Ramos (cell line): Measurements from ENCODE around the gene OSBP.

Source experiments
- in situ Hi-C: fragments of 300-500 bp; cut with MboI; formaldehyde crosslinking; loops from one replicate; pipeline ENCODE4 v1.14.3; 2022; ENCODE audit warnings: low sequenced_read_pairs; ENCODE audit not compliant: unreplicated experiment

The OSBP gene

DNA sequence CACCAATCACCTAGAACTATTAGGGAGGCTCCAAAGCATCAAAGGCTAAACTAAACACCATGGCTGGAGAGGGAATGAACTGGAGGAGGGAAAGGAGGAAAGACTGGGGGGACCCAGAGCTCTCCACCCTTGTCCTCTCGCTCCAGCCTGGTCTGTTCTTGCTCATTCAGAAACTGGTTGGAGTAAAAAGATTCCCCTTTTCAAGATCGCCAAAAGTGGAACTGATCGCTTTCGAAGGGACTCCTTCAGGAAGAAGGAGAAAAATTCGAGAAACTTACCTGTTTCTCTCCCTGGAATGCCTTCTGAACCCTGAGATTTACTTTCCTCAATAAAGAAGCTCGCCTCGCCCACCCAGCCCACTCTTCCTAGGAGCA is 57.3 kb downstream of the OSBP start:
- in situ Hi-C loops: loop anchor here (10.0 to 25.0 kb wide), 2 partner anchors 107 to 254 kb away; partner anchors contain the start of genes MRPL16 and PATL1

DNA sequence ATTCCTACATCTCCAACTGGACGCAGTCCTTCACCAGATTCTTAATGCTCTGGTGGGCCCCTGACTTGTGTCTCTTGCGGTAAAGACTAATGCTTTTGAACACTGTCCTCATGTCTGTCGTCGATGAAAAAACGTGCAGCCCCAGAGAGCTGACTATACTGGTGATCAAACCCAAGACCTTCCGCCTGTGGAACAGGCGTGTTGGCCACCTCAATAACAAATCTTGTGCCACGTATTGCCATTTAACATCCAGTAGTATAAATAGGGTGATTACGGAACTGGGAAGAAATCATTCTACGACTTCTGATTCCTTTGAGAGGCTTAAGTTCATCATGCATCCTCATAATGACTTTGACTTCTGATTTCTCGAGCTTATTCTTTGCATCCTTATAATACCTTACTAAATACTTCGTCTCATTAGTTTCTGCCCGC is 58.6 kb downstream of the OSBP start:
- in situ Hi-C loops: loop anchor here (10.0 to 25.0 kb wide), 2 partner anchors 108 to 255 kb away; partner anchors contain the start of genes MRPL16 and PATL1

DNA sequence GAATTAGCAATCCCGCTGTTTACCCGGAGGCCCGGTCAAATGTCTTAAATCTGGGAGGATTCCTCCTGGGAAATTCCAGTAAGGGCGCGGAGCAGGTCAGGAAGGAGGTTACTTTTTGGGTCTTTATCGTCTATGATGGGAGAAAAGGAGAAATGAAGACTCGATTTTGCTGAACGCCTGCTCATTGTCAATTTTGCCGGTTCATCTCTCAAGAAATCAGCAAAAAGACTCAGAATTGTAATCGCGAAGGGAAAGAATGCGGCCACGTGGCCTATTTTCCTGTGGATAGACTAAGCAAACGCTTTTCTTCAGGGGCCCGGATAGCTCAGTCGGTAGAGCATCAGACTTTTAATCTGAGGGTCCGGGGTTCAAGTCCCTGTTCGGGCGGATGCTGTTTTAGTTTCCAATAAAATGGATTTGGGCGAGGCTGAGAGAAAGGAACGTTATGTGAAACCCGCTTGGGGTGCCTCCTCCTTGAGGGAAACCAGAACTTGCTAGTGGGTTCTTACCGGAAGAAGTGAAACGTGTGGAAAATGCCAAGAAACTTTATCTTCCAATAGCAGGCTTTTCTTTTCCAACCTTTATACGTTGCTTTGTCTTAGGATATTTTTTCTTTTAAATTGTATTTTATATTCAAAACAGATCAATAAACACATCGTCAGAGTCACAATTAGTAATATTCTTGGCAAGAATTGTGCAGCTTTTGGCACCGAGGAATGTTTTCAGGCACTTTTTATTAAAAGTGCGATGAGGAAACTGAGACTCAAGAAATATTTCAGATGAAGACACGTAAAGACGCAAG is 59.3 kb downstream of the OSBP start:
- in situ Hi-C loops: loop anchor here (10.0 to 25.0 kb wide), 2 partner anchors 108 to 256 kb away; partner anchors contain the start of genes MRPL16 and PATL1

DNA sequence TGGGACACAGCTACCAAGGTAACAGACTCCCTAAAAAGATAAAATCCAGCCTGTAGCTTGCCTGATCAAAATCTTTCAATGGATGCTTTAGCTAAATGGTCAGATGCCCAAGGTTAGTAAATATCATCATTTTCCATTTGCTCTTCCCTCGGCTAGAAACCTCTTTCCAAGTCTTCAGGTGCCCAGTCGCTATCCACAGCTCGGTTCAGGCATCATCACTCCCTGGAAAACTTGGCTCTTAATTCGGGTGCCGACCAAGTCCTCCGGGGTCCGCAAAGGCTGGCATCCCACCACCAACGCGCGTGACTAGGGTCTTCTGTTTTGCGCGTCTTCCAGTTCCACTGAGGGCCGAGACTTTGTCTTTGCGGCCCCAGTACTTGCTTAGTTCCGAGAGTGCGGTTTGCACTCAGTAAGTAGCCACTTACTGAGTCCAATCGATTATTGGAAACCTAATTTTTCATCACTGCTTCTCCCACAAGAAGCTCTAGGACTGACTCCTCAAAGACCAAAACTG is 59.9 kb downstream of the OSBP start:
- in situ Hi-C loops: loop anchor here (10.0 to 25.0 kb wide), 2 partner anchors 109 to 257 kb away; partner anchors contain the start of genes MRPL16 and PATL1

DNA sequence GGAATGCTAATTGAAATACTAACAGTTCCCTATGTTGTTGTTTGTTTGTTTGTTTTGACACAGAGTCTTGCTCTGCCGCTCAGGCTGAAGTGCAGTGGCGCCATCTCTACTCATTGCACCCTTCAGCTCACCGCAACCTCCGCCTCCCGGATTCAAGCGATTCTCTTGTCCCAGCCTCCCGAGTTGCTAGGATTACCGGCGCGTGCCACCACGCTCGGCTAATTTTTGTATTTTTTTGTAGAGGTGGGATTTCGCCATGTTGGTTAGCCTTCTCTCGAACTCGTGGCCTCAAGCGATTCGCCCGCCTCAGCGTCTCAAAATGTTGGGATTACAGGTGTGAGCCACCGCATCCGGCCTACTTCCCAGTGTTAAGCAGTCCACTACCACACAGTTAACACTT is 62.3 kb downstream of the OSBP start:
- in situ Hi-C loops: loop anchor here (10.0 to 25.0 kb wide), 2 partner anchors 111 to 259 kb away; partner anchors contain the start of genes MRPL16 and PATL1

DNA sequence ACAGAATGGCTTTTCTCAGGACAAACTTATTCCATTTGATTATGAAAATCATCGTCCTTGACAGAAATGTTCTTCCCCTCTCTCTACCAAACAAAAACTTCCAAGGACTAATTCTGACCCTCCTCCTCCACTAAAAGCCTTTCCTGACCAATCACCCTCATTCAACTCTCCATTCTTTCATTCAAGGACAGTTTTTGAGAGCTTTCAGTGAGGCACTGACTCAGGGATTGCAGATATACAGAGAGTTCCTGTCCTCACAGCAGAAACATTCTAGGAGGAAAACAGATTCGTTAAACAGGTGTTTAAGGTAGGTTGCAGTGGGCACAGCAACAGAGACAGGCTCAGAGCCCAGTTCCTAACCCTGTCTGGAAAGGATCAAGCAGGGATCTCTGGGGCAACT is 62.7 kb downstream of the OSBP start:
- in situ Hi-C loops: loop anchor here (10.0 to 25.0 kb wide), 2 partner anchors 112 to 259 kb away; partner anchors contain the start of genes MRPL16 and PATL1

DNA sequence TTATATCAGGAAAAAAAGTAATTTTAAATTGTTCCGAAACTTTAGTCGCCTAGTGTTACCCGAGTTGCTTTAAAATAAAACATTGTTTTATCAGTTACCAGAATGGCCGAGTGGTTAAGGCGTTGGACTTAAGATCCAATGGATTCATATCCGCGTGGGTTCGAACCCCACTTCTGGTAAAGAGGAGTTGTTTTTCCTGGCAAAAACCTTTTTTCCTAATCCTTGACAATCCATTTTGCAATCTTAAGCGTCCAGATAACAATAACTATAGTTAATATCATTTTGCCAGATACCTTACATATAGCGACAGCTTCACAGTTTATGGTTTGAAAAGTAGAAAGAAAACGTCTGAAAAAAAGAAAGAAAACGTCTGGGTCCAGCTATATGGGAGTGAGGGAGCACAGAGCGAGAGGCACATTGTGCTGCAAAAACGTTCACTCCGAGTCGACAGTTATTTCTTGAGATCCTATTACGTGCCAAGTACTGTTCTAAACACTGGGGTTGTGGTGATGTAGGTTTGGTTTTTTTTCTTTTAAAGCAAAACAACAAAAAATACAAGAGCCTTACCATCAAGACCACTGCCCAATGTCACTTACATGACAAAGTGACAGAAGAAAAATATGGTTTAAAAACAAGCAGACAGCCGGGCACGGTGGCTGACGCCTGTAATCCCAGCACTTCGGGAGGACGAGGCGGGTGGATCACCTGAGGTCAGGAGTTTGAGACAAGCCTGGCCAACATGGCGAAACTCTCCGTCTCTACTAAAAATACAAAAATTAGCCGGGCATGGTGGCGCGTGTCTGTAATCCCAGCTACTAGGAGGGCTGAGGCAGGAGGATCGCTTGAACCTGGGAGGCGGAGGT is 63.7 kb downstream of the OSBP start:
- in situ Hi-C loops: loop anchor here (10.0 to 25.0 kb wide), 2 partner anchors 113 to 260 kb away; partner anchors contain the start of genes MRPL16 and PATL1

DNA sequence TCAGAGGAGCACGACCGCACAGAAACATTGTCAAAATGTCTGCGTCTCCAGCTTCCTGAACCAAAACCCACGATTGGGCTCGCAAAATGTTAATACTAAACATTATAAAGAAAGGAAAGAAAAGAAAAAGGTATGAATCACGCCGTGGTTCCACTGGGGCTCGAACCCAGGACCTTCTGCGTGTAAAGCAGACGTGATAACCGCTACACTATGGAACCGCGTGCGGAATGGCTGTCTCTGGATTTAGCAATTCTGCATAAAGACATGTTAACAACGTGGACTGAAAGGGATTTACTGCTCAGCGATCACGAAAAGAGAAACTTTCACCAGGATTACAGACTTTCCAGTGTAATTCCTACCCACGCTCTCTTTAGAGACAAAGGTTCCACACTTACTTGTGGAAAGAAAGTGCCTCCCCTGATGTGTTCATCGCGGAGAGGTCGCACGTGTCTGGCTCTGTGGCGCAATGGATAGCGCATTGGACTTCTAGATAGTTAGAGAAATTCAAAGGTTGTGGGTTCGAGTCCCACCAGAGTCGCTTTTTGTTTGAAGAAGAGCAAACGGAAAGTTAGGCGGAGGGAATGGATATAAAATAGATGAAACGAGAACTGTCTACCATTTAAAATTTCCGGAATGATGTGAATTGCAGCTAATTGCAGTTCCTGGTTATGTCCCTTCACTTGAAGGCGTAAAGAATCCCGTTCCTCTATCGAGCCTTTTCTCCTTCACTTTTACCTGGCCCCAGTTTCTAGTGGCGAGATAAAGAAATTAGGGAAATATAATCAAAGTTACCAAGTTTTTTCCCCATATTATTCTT is 64.5 kb downstream of the OSBP start:
- in situ Hi-C loops: loop anchor here (10.0 to 25.0 kb wide), 2 partner anchors 114 to 261 kb away; partner anchors contain the start of genes MRPL16 and PATL1

DNA sequence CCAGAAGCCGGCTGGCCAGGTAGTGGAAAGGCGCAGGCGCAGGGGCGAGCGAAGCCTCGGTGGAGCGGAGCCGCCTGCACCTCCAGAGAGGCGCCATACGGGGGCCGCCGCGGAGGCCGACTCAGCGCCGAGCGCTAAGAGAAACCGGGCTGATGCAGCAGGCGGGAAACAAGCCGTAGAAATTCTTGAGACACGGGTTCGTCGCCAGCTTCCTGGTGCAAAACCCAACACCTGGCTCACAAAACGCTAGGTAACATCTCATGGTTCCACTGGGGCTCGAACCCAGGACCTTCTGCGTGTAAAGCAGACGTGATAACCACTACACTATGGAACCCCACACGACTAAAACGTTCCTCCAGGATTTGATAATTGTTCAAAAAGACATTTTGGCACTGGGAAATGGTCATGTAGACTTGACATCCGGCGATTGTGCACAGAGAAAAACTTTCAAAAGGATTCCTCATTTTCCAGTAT is 65.2 kb downstream of the OSBP start:
- in situ Hi-C loops: loop anchor here (10.0 to 25.0 kb wide), 2 partner anchors 114 to 262 kb away; partner anchors contain the start of genes MRPL16 and PATL1

DNA sequence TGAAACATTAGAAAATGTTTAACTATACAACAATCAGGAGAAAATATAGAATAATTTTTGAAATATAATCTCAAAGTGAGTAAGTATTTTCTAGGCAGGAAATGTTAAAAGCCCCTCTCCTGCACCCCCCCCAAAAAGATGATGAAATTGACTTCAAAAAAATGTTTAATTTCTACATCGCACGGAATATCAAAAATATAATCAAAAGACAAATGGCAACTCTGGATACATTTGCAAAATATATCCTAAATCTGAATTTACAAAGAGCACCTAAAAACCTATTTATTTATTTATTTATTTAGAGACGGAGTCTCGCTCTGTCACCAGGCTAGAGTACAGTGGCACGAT is 67.3 kb downstream of the OSBP start:
- in situ Hi-C loops: loop anchor here (25.0 kb wide), 1 partner anchor 364 kb away; no protein-coding TSS in a partner anchor

DNA sequence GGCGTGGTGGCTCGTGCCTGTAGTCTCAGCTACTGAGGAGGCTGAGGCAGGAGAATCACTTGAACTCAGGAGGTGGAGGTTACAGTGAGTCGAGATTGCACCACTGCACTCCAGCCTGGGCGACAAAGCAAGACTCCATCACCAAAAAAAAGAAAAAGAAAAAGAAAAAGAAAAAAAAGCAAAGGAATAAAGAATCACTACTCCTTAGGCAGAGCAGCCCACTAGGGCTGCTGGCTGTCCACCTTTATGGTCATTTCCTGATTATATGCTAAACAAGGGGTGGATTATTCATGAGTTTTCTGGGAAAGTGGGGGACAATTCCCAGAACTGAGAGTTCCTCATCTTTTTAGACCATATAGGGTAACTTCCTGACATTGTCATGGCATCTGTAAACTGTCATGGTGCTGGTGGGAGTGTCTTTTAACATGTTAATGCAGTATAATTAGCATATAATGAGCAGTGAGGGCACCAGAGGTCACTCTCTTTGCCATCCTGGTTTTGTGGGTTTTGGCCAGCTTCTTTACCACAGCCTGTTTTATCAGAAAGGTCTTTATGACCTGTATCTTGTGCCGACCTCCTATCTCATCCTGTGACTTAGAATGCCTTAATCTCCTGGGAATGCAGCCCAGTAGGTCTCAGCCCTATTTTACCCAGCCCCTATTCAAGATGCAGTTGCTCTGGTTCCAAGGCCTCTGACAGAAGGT is 67.8 kb downstream of the OSBP start:
- in situ Hi-C loops: loop anchor here (25.0 kb wide), 1 partner anchor 365 kb away; no protein-coding TSS in a partner anchor

DNA sequence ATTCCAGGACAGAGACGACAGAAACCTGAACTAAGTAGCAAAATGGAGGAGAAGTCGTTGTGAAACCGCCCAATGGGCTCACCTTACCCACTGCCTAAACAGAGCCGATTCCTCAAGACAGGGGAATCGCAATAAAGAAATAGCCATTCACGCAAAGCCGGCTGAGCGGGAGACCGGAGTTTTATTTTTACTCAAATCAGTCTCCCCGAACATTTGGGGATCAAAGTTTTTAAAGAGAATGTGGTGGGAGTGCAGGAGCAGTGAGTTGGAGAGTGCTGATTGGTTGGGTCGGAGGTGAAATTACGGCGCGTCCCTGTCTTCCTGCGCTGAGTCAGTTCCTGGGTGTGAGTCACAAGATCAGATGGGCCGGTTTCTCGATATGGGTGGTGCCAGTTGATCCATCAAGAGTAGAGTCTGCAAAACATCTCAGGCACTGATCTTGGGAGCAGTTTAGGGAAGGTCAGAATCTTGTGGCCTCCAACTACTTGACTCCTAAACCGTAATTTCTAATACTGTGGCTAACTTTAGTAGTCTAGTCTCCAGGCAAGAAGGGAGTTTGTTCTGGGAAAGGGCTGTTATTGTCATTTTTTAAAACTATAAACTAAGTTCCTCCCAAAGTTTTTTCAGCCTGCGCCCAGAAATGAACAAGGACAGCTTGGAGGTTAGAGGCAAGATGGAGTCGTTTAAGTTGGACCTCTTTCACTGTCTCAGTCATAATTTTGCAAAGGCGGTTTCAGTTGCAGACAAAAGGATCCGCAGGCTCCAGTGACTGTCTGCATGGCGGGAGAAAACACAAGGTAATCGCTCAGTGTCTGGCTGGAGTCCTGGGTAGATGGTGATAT is 70.2 kb downstream of the OSBP start:
- in situ Hi-C loops: loop anchor here (25.0 kb wide), 1 partner anchor 367 kb away; no protein-coding TSS in a partner anchor

DNA sequence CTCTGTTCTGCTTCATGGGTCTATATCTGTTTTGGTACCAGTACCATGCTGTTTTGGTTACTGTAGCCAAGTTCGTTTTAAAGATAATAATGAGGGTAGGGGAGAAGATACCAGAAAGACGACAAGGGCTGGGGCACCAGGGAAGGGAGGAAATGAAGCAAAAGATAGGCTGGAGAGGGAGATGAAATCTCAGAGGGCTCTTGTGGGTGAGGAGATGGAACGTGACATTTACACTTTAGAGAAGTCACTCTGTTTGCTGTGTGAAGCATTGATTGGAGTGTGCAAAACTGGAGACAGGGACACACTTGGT is 70.8 kb downstream of the OSBP start:
- in situ Hi-C loops: loop anchor here (25.0 kb wide), 1 partner anchor 367 kb away; no protein-coding TSS in a partner anchor

DNA sequence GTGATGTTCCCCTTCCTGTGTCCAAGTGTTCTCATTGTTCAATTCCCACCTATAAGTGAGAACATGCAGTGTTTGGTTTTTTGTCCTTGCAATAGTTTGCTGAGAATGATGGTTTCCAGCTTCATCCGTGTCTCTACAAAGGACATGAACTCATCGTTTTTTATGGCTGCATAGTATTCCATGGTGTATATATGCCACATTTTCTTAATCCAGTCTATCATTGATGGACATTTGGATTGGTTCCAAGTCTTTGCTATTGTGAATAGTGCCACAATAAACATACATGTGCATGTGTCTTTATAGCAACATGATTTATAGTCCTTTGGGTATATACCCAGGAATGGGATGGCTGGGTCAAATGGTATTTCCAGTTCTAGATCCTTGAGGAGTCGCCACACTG is 71.9 kb downstream of the OSBP start:
- in situ Hi-C loops: loop anchor here (25.0 kb wide), 1 partner anchor 369 kb away; no protein-coding TSS in a partner anchor

DNA sequence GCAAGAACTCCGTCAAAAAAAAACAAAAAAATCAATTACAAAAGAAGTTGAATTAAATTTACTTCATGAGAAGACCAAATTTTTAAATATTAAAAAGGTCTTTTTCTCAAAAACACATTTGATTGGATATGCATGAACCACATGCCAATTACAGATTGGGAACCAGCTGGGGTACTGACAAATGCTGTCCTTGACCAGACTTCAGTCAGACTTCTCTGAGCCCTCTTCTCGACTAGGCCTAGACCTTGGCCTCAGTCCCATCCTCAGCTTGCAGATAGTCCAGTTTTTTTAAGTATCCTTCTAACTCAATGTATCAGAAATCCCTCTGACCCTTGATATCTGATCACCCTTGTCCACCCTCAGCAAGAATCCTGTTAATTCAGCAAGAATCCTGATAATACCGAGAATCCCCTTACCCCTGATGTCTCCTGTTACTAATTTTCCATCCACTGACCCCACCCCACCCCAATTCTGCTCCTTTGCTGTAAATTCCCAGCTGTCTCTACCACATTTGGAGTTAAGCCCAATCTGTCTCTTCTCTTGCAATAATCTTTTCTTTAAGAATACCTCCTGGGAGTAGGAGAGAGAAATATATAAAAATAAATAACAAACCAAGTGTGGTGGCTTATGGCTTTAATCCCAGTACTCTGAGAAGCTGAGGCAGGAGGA is 73.3 kb downstream of the OSBP start:
- in situ Hi-C loops: loop anchor here (25.0 kb wide), 1 partner anchor 370 kb away; no protein-coding TSS in a partner anchor

DNA sequence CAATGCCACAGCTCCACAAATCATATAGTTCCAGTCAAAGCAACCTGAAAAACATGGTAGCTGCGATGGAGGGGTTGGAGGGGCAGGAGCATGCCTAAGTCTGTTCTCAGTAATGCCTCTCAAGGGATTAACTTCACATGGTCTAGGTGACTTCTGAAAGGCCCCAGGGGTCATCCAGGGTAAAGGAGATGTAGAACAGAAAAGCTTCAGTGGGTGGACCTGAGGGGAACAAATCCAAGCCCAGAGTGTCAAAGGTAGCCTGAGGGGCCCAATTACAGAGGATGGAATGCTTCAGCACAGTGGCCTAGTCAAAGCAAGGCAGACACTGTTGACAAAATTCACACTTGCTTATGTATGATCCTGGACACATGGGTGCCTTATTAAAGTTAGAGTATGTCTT is 80.9 kb downstream of the OSBP start:
- in situ Hi-C loops: loop anchor here (25.0 kb wide), 1 partner anchor 378 kb away; no protein-coding TSS in a partner anchor

DNA sequence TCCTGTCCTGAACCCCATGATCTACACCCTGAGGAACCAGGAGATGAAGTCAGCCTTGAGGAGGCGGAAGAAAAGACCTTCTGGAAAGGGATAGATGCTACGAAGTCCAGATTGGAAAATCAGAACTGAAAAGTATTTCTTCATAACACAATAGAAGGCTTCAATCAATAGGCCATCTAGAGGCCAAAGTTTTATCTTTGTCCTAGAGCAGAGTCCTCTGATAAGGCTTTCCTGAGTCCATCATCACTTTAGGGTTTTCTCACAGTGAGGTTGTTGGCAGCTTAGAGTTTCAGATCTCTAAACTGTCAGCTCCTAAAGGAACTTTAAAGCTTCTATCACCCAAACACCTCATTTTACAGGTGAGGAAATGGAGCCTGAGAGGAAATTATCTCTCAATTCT is 83.0 kb downstream of the OSBP start:
- in situ Hi-C loops: loop anchor here (25.0 kb wide), 1 partner anchor 380 kb away; no protein-coding TSS in a partner anchor
